Lung (tissue), 12 donors: ENCODE data around the gene ZNF296. TPM values are rescaled to one million over a fixed set of nuclear protein-coding genes. Genes with fewer than 3 reads are reported as not detected.

ENCODE experiments used
- ATAC-seq: fragments of 200-7000 bp; cut with Tn5 transposase; one replicate; pipeline ENCODE4 v1.9.1; 2020; ENCODE audit warnings: moderate number of reproducible peaks; ENCODE audit not compliant: insufficient read depth, low FRiP score
- DNase-seq, 3 donors: peaks; one replicate each; pipeline ENCODE4 v3.0.0-alpha.2; 2013 to 2017
- H3K27ac ChIP-seq, 2 donors: one replicate each; pipeline ENCODE4 v1.5.1; 2013; ENCODE audit warnings: mild to moderate bottlenecking in 2 of 2, moderate library complexity in 2 of 2, control low read depth in 1 of 2, inconsistent platforms in 1 of 2, low read depth in 1 of 2, low read length in 1 of 2
- H3K27me3 ChIP-seq, 3 donors: one replicate each; pipeline ENCODE4 v1.5.1; 2013; ENCODE audit warnings: low read length in 2 of 3; ENCODE audit not compliant: control insufficient read depth in 3 of 3, insufficient read depth in 3 of 3
- H3K36me3 ChIP-seq, 4 donors: one replicate each; pipeline ENCODE4 v1.5.1; 2013; ENCODE audit warnings: low read length in 4 of 4, mild to moderate bottlenecking in 1 of 4, moderate library complexity in 1 of 4; ENCODE audit not compliant: control insufficient read depth in 4 of 4, insufficient read depth in 4 of 4
- H3K4me1 ChIP-seq, 5 donors: one replicate each; pipeline ENCODE4 v1.5.1; 2013; ENCODE audit warnings: low read length in 5 of 5, mild to moderate bottlenecking in 2 of 5, moderate library complexity in 1 of 5; ENCODE audit not compliant: control insufficient read depth in 5 of 5, insufficient read depth in 5 of 5
- H3K4me3 ChIP-seq: one replicate; pipeline ENCODE4 v1.5.1; 2013; ENCODE audit warnings: mild to moderate bottlenecking, control low read depth, moderate library complexity
- H3K9ac ChIP-seq, 2 donors: one replicate each; pipeline ENCODE4 v1.5.1; 2013; ENCODE audit warnings: low read length in 2 of 2, control low read depth in 1 of 2; ENCODE audit not compliant: insufficient read depth in 1 of 2
- H3K9me3 ChIP-seq, 4 donors: one replicate each; pipeline ENCODE4 v1.5.1; 2013; ENCODE audit warnings: low read length in 3 of 4, mild to moderate bottlenecking in 1 of 4, moderate library complexity in 1 of 4; ENCODE audit not compliant: control insufficient read depth in 4 of 4, insufficient read depth in 3 of 4
- WGBS, 2 donors: extraction: QIAGEN DNeasy Blood & Tissue Kit; methylation state at CpG; one replicate each; pipeline ENCODE4 v1.1.7; 2013; 5-methylcytosine and 5-hydroxymethylcytosine counted together
- polyA plus RNA-seq, 2 donors: library from polyadenylated mRNA; stranded (reverse); fragments of 200-250 nt; gene quantifications; one replicate each; pipeline ENCODE4 v1.2.1, GENCODE V29; 2013
- total RNA-seq, 2 donors: library from RNA; depleted of rRNA in 1 of 2; stranded (reverse); fragments of >200 nt in 1 of 2; gene quantifications; one replicate each; pipeline ENCODE4 v1.2.1, GENCODE V29; 2014 to 2021
- TF ChIP-seq, protein P1 (sequence below): IDR thresholded peaks from 2 replicates; pipeline ENCODE4 v1.5.1; 2012; ENCODE audit warnings: mild to moderate bottlenecking; ENCODE audit errors: control extremely low read depth, extremely low read depth
- donor health status: control.
- donor health status: control.
- donor health status: Bipolar disorder and iron deficiency.
- donor health status: healthy.
- donor health status: DM: yes; HTN: yes; CAD: no.

The ZNF296 gene
- total and polyA plus RNA-seq, 4 donors, result 0.43 to 3.9 (median 2.8) TPM

DNA sequence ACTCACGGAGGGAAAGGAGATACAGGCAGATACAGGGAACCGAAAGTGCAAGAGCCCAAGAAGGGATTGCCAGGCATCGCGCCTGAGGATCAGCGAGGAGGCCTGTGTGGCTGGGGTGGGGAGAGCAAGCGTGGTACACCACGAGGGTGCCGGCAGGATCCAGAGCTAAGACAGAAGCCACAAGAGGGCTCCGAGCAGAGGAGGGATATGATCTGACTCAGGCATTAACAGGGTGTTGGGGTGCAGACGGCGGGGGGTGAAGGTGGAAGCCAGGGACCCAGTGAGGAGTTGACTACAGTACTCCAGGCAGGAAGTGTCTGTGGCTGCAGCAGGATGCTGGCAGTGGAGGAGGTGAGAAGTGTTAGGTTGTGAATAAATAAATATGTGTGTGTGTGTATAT lies 11.3 kb upstream of the ZNF296 start:
- Histone ChIP-seq H3K4me3 (no peak overlapping the region), H3K9me3 (no peaks in the 10 kb centered on the region), H3K36me3 (peaks cover 0 to 13% (median 5%) of the 10 kb centered on the region in 4 donors), H3K27ac (no peak overlapping the region), H3K4me1 (peaks cover 0 to 8% (median 3%) of the 10 kb centered on the region in 5 donors), H3K9ac (no peak overlapping the region), H3K27me3 (no peaks in the 10 kb centered on the region)
- 35 to 63% methylated on average over 11 of the region's 11 CpGs for WGBS, 2 donors
- ATAC-seq (no peak), DNase-seq (no peak)
- TF ChIP-seq, protein P1, sequence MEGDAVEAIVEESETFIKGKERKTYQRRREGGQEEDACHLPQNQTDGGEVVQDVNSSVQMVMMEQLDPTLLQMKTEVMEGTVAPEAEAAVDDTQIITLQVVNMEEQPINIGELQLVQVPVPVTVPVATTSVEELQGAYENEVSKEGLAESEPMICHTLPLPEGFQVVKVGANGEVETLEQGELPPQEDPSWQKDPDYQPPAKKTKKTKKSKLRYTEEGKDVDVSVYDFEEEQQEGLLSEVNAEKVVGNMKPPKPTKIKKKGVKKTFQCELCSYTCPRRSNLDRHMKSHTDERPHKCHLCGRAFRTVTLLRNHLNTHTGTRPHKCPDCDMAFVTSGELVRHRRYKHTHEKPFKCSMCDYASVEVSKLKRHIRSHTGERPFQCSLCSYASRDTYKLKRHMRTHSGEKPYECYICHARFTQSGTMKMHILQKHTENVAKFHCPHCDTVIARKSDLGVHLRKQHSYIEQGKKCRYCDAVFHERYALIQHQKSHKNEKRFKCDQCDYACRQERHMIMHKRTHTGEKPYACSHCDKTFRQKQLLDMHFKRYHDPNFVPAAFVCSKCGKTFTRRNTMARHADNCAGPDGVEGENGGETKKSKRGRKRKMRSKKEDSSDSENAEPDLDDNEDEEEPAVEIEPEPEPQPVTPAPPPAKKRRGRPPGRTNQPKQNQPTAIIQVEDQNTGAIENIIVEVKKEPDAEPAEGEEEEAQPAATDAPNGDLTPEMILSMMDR, result no peak

DNA sequence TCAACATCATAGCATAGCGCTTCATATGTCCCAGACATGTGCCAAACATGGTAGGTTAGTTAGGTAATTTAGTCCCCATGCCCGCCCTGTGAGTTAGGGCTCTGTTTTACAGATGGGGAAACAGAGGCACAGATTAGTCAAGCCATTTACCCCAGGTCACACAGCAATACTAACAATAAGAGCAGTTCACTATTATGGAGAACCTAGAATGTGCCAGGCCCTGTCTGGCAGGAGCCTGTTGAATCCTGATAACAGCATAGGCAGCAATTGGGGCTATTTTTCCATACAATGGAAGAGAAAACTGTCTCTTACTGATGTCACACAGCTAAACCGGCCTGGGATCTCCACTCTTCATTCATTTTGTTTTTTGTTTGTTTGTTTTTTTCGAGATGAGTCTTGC lies 10.2 kb upstream of the ZNF296 start:
- no peaks in the 10 kb centered on the region for H3K9me3 ChIP-seq
- TF ChIP-seq, protein P1, result no peak

DNA sequence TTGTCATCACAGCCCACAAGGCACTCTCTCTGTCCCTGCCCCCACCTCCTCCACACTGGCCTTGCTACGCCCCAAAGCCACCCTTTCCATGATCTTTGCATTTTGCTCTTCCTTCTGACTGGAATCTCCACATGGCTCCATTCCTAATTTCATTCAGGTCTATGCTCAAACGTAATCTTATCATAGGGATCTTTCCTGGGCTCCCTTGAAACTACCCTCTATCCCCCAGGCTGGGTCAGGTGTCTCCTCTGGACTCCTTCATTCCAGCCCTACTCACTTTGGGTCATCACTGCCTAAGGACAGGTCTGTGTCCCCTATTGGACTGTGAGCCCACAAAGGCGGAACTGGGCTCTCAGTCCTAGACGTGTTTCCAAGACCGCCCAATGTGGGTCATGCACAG lies 5.9 kb upstream of the ZNF296 start:
- Histone ChIP-seq H3K9me3 (no peaks in the 10 kb centered on the region), H3K36me3 (peaks cover 0 to 14% (median 10%) of the 10 kb centered on the region in 4 donors), H3K9ac (no peak overlapping the region), H3K4me3 (no peak overlapping the region), H3K27ac (no peak overlapping the region), H3K27me3 (no peaks in the 10 kb centered on the region), H3K4me1 (peaks cover 0 to 14% (median 7%) of the 10 kb centered on the region in 5 donors)
- 93 to 97% methylated on average over 5 of the region's 5 CpGs for WGBS, 2 donors
- TF ChIP-seq, protein P1, result no peak
- ATAC-seq, result no peak
- DNase-seq, result no peak

More for the DNA sequence above, 10.2 kb upstream of the ZNF296 start:
- H3K36me3 ChIP-seq, result peaks cover 0 to 21% (median 11%) of the 10 kb centered on the region in 4 donors
- no peak overlapping the region for H3K9ac ChIP-seq
- no peak overlapping the region for H3K27ac ChIP-seq
- H3K4me1 ChIP-seq, result peaks cover 0 to 8% (median 3%) of the 10 kb centered on the region in 5 donors
- H3K4me3 ChIP-seq, result no peak overlapping the region
- 95 to 96% methylated on average over 4 of the region's 4 CpGs for WGBS, 2 donors
- no peak for DNase-seq
- H3K27me3 ChIP-seq, result no peaks in the 10 kb centered on the region
- ATAC-seq, result no peak

DNA sequence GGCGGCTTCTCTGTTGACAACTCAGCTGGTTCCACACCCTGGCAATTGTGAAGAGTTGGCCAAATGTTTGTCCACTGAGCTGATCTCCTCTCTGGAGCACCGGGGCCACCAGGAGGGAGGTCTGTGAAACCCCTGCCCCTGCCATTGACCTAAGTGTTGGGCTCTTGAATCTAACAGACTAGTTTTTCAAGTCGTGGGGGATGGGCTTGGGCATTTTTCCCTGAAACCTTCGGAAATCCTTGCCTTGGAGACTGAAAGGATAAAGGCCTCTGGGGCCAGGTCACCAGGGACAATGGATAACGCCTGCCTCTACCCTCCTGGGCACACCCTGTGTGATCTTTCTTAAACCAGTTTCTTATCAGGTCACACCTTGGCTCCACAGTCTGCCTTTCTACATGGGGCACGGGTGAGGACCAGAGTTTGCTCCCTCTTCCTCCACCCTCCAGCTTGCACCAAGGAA lies 3.7 kb upstream of the ZNF296 start:
- TF ChIP-seq, protein P1, result no peak
- DNase-seq (peak in 2 of 3 donors; percentile 9 to 37), ATAC-seq (no peak)
- no peaks in the 10 kb centered on the region for H3K27me3 ChIP-seq
- H3K4me1 ChIP-seq, result peaks cover 5 to 14% (median 7%) of the 10 kb centered on the region in 5 donors
- 14 to 18% methylated on average over 6 of the region's 6 CpGs for WGBS, 2 donors
- peaks cover 0 to 11% (median 7%) of the 10 kb centered on the region in 4 donors for H3K36me3 ChIP-seq
- no peaks in the 10 kb centered on the region for H3K9me3 ChIP-seq
- peak overlapping the region; percentile 63 to 82 for H3K9ac ChIP-seq
- H3K27ac ChIP-seq, result peak overlapping the region; percentile 63 to 82
- H3K4me3 ChIP-seq, result peak overlapping the region; percentile 76
